Vagina (tissue), 2 donors: ENCODE results near the gene SLC29A2.

Experiments
- POLR2A ChIP-seq, 2 donors: fragments of 450-650 bp; IDR thresholded peaks; one replicate each; pipeline ENCODE4 v1.6.1; 2017; ENCODE audit warnings: antibody characterized with exemption in 2 of 2, mild to moderate bottlenecking in 2 of 2, moderate library complexity in 2 of 2
- TF ChIP-seq, protein P1 (sequence below), 3 experiments: fragments of 450-650 bp in 2 of 3; fragments of 200-600 bp in 1 of 3; sonication (generic) in 1 of 3; IDR thresholded peaks; one replicate each; pipeline ENCODE4 v1.5.1; 2017 to 2019; ENCODE audit warnings: antibody characterized with exemption in 3 of 3, mild to moderate bottlenecking in 2 of 3, moderate library complexity in 2 of 3

DNA sequence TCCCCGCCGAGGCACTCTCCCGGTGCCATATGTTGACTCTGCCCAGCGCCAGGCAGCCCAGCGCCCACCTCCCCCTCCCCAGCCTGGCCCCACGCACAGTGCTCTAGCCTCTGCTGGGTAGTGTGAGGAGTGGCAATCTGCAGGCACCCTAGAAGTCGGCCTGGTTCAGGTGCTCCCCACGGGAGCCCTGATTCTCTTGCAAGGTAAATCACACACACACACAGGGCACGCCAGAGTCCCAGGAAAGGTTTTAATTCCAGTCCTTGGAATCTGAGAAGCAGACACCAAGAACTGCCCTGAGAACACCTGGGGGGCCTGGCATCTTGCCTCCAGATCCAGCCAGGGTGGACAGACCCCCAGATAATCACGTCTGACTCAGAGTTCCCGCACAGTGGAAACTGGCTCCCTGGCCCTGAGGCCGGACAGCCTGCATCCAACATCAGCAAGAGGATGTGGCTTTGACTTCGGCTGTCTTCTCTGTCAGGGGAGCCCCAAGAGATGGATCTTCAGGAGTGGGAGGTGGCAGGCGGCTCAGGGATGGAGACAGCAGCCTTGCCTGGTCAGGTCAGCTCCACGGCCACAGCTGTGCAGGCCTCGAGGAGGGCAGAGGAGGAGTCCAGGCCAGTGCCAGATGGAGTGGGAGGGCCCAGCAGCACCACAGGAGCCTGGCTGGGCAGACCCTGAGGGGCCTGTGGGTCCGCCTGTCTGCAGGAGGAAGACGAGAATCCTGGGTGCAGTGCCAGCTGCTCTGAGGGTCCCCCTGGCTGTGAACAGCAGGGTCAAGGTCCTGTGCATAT, 34.3 kb downstream of the SLC29A2 start:
- TF ChIP-seq, protein P1, sequence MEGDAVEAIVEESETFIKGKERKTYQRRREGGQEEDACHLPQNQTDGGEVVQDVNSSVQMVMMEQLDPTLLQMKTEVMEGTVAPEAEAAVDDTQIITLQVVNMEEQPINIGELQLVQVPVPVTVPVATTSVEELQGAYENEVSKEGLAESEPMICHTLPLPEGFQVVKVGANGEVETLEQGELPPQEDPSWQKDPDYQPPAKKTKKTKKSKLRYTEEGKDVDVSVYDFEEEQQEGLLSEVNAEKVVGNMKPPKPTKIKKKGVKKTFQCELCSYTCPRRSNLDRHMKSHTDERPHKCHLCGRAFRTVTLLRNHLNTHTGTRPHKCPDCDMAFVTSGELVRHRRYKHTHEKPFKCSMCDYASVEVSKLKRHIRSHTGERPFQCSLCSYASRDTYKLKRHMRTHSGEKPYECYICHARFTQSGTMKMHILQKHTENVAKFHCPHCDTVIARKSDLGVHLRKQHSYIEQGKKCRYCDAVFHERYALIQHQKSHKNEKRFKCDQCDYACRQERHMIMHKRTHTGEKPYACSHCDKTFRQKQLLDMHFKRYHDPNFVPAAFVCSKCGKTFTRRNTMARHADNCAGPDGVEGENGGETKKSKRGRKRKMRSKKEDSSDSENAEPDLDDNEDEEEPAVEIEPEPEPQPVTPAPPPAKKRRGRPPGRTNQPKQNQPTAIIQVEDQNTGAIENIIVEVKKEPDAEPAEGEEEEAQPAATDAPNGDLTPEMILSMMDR (IDR thresholded peaks at IDR 0.05): no peak
- no peak for TF ChIP-seq POLR2A (IDR thresholded peaks at IDR 0.05)
